Heart left ventricle (tissue), 16 donors: ENCODE measurements around the gene NDUFB10. TPM values are rescaled to one million over a fixed set of nuclear protein-coding genes. Genes with fewer than 3 reads are reported as not detected.

ENCODE experiments used
- ATAC-seq, 4 donors: fragments of 200-7000 bp; cut with Tn5 transposase; one replicate each; pipeline ENCODE4 v1.9.1; 2020 to 2022; ENCODE audit warnings: moderate library complexity in 4 of 4, mild to moderate bottlenecking in 3 of 4, moderate number of reproducible peaks in 1 of 4
- DNase-seq, 5 donors: peaks; one replicate each; pipeline ENCODE4 v3.0.0-alpha.2; 2020
- H3K27ac ChIP-seq, 12 donors: fragments of 200-600 bp; sonication (generic) in 4 of 12; one replicate each; pipeline versions ENCODE4 v1.5.0 to v1.8.0; 2016 to 2022; ENCODE audit warnings: mild to moderate bottlenecking in 2 of 12
- H3K27me3 ChIP-seq, 9 donors: fragments of 200-600 bp; sonication (generic) in 2 of 9; one replicate each; pipeline versions ENCODE4 v1.5.1 to v1.8.0; 2016 to 2022; ENCODE audit warnings: mild to moderate bottlenecking in 3 of 9
- H3K36me3 ChIP-seq, 9 donors: fragments of 200-600 bp; sonication (generic) in 2 of 9; one replicate each; pipeline versions ENCODE4 v1.5.0 to v1.8.0; 2018 to 2022; ENCODE audit warnings: mild to moderate bottlenecking in 2 of 9
- H3K4me1 ChIP-seq, 12 donors: fragments of 200-600 bp; sonication (generic) in 4 of 12; one replicate each; pipeline versions ENCODE4 v1.5.0 to v1.8.0; 2016 to 2022; ENCODE audit warnings: mild to moderate bottlenecking in 3 of 12
- H3K4me3 ChIP-seq, 12 donors: fragments of 200-600 bp; sonication (generic) in 4 of 12; one replicate each; pipeline versions ENCODE4 v1.5.0 to v1.8.0; 2017 to 2022; ENCODE audit warnings: mild to moderate bottlenecking in 9 of 12, moderate library complexity in 4 of 12
- H3K9me3 ChIP-seq, 12 donors: fragments of 200-600 bp; sonication (generic) in 4 of 12; one replicate each; pipeline versions ENCODE4 v1.5.0 to v1.8.0; 2016 to 2022; ENCODE audit warnings: mild to moderate bottlenecking in 1 of 12
- POLR2A ChIP-seq, 2 donors: fragments of 450-650 bp; IDR thresholded peaks; one replicate each; pipeline ENCODE4 v1.6.1; 2017; ENCODE audit warnings: antibody characterized with exemption in 2 of 2, mild to moderate bottlenecking in 2 of 2, moderate library complexity in 2 of 2
- WGBS, 4 donors: extraction: QIAGEN DNeasy Blood & Tissue Kit in 2 of 4; methylation state at CpG; one replicate each; pipeline versions ENCODE4 v1.1.5 to v1.1.7; 2013 to 2018; 5-methylcytosine and 5-hydroxymethylcytosine counted together
- intact Hi-C, 10 donors: fragments of 100-400 bp; cut with DNase I; formaldehyde crosslinking; loops; one replicate each; pipeline versions ENCODE4 v1.11.1 to v1.14.2; 2022
- polyA plus RNA-seq, 2 donors: library from polyadenylated mRNA; stranded (reverse); fragments of 200-250 nt; gene quantifications; one replicate each; pipeline ENCODE4 v1.2.3, GENCODE V29; 2013
- total RNA-seq, 9 donors: library from RNA; depleted of rRNA in 2 of 9; stranded (reverse); fragments of >200 nt in 2 of 9; fragmentation: NEBNext Ultra II Directional in 3 of 9; extraction: Animal tissue kit (Norgen Biotek cat#: 25700) in 3 of 9; gene quantifications; one replicate each; pipeline versions ENCODE4 v1.1.0 to v1.2.4, GENCODE V29; 2016 to 2023
- TF ChIP-seq, protein P1 (sequence below), 12 donors: fragments of 200-600 bp; sonication (generic) in 4 of 12; IDR thresholded peaks; one replicate each; pipeline versions ENCODE4 v1.5.0 to v1.8.0; 2018 to 2022; ENCODE audit warnings: antibody characterized with exemption in 12 of 12, mild to moderate bottlenecking in 5 of 12
- donor health status: ischemic (EF 13 %, LVEDD 7.1; RV severe dilation, severe dysfunction).
- donor health status: healthy with polysubstance abuse.
- donor health status: DM: no; HTN: yes; CAD: no.
- donor health status: DM: no; HTN: no; CAD: no.
- donor health status: ischemic (EF 25% LVEDD 6.9; RV normal size, moderate dysfunction).
- donor health status: ischemic (EF 25% LVEDD 5.7; RV mildly dilated, moderate dysfunction).
- donor health status: healthy.
- donor health status: DM: yes; HTN: yes; CAD: no.
- donor health status: ischemic (EF 35%, LVEDD 5.7; RV mildly dilated, moderate dysfunction).
- donor health status: nonischemic (EF 11% LVEDD 7.7; RV severe dilation, severe dysfunction).
- donor health status: DM: yes; HTN: yes; CAD: no.
- donor health status: PGD.
- donor health status: ischemic (EF 29% LVEDD 5.4; RV normal size, mild dysfunction).
- donor health status: nonischemic (EF 23%, LVEDD 6.1; RV moderate dilation, normal function).

NDUFB10 gene
- total and polyA plus RNA-seq, 11 donors = 316 to 1,618 (median 548) TPM

DNA sequence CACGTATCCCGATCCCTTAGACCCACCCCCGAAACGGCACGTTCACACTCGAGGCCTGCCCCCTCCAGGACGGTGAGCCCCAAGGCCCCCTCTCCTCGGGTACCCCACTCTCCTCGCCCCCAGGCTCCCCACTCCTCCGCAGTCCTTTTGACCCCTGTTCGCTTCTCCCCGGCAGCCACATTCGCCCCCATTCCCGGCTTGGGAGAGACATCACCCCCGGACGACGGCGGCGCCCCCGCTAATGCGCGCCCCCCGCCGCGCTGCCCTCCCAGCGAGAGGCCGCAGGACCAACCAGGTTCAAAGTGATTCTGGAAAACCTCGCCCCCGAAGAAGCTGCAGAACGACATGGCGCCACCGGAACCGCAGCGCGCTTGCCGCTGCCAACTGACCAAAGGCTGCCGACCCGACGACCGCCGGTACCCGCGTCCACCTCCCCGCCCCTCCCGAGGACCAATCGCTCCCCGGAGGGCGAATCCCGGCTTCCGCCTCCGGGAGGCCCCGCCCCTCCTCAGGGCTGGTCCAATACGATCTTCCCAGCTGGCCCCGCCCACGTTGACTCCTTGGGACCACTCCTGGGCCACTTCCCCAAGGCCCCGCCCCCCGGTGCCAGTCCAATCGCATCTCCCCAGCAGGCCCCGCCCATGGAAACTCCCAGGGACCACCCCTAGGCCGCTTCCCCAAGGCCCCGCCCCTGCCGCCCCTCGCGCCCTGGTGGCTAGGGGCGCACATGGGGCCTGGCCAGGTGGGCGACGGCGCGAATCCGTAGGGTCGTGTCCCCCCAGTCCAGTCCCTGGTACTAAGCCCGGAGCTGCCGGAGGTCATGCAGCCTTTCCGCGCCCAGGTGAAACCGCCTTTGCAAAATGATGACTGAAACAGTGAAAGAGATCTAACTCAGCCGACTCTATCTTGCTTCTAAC, 16.3 kb upstream of the NDUFB10 start, which contains the start of gene MSRB1:
Gene MSRB1 (minus strand): TSS at position 390 of the 917 bp plus-strand sequence. CDS start 43 bp downstream, at position 347.
- intact Hi-C loops = loop anchor here in 2 of 10 donors (1.0 to 5.0 kb wide), 2 partner anchors 18 to 161 kb away; partner anchors contain the start of genes NUBP2 (in 1 of the 2) and SPSB3 (in 1 of the 2)
- peak within 1 kb of the TSS; percentile 50 to 88 (median 78) for H3K4me3 ChIP-seq
- peak; percentile 90 to 98 for TF ChIP-seq POLR2A (IDR thresholded peaks at IDR 0.05)
- TF ChIP-seq, protein P1, sequence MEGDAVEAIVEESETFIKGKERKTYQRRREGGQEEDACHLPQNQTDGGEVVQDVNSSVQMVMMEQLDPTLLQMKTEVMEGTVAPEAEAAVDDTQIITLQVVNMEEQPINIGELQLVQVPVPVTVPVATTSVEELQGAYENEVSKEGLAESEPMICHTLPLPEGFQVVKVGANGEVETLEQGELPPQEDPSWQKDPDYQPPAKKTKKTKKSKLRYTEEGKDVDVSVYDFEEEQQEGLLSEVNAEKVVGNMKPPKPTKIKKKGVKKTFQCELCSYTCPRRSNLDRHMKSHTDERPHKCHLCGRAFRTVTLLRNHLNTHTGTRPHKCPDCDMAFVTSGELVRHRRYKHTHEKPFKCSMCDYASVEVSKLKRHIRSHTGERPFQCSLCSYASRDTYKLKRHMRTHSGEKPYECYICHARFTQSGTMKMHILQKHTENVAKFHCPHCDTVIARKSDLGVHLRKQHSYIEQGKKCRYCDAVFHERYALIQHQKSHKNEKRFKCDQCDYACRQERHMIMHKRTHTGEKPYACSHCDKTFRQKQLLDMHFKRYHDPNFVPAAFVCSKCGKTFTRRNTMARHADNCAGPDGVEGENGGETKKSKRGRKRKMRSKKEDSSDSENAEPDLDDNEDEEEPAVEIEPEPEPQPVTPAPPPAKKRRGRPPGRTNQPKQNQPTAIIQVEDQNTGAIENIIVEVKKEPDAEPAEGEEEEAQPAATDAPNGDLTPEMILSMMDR (IDR thresholded peaks at IDR 0.05) = no peak
- peak within 1 kb of the TSS in 11 of 12 donors; percentile 77 to 89 (median 81) for H3K27ac ChIP-seq
- peaks cover 0 to 30% (median 16%) of the 10 kb centered on the region in 12 donors for H3K4me1 ChIP-seq
- no peaks in the 10 kb centered on the region for H3K9me3 ChIP-seq
- WGBS, 4 donors = 2 to 5% (median 2%) methylated on average over 31 to 77 of the region's 77 CpGs
- peak; percentile 100 for DNase-seq
- peaks cover 0 to 36% (median 31%) of the 10 kb centered on the region in 9 donors for H3K36me3 ChIP-seq
- ATAC-seq = peak; percentile 91 to 96 (median 93)
- no peaks in the 10 kb centered on the region for H3K27me3 ChIP-seq

DNA sequence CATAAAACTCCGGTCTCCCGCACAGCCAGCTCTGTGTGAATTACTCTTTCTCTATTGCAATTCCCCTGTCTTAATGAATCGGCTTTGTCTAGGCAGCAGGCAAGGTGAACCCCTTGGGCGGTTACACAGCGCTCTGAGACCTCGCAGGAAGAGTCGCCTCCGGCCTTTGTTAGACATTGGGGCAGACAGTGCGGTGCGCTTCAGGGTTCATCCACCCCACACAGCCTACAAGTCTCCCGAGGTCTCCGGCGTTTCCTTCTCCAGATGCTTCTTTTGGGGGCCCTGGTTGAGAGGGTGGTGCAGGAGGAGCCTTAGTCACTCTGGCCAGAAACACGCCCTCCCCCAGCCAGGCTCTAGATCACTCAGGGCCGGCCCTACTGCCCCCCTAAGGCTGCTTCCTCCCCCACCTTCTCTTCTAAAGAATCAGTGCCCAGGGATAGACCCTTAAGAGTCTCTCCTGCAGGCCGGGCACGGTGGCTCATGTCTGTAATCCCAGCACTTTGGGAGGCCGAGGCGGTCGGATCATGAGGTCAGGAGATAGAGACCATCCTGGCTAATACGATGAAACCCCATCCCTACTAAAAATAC, 14.6 kb upstream of the NDUFB10 start:
- DNase-seq (no peak), ATAC-seq (no peak)
- TF ChIP-seq, protein P1 (IDR thresholded peaks at IDR 0.05) = no peak
- no peak for TF ChIP-seq POLR2A (IDR thresholded peaks at IDR 0.05)
- H3K4me3 ChIP-seq = no peak overlapping the region
- no peak overlapping the region for H3K27ac ChIP-seq
- no peaks in the 10 kb centered on the region for H3K9me3 ChIP-seq
- intact Hi-C loops = loop anchor here in 1 of 10 donors (5.0 kb wide), 1 partner anchor 162 kb away; the partner anchor contains the start of genes NUBP2 and SPSB3
- no peaks in the 10 kb centered on the region for H3K27me3 ChIP-seq
- H3K4me1 ChIP-seq = peaks cover 0 to 24% (median 16%) of the 10 kb centered on the region in 12 donors
- 92 to 93% (median 92%) methylated on average over 20 to 21 of the region's 21 CpGs for WGBS, 4 donors
- peaks cover 0 to 20% (median 14%) of the 10 kb centered on the region in 9 donors for H3K36me3 ChIP-seq

GRCh38 chr16:1945559-1946391, 13.6 kb upstream of the NDUFB10 start:
- Histone ChIP-seq H3K9me3 (no peaks in the 10 kb centered on the region), H3K27ac (no peak overlapping the region), H3K27me3 (no peaks in the 10 kb centered on the region), H3K36me3 (peaks cover 0 to 10% (median 4%) of the 10 kb centered on the region in 9 donors), H3K4me1 (peaks cover 0 to 32% (median 17%) of the 10 kb centered on the region in 12 donors), H3K4me3 (no peak overlapping the region)
- no peak for TF ChIP-seq POLR2A (IDR thresholded peaks at IDR 0.05)
- TF ChIP-seq, protein P1 (IDR thresholded peaks at IDR 0.05) = no peak
- no peak for ATAC-seq
- DNase-seq = no peak
- intact Hi-C loops = no loop called here
- 82 to 92% (median 90%) methylated on average over 11 to 19 of the region's 19 CpGs for WGBS, 4 donors
